GM19099 (cell line): ENCODE data around the gene G3BP2.

Experiments used
- POLR2A ChIP-seq: IDR thresholded peaks from 3 replicates; pipeline ENCODE4 v1.6.1; 2011; ENCODE audit warnings: low read depth; ENCODE audit not compliant: insufficient read length; ENCODE audit errors: extremely low read depth

Gene G3BP2

DNA sequence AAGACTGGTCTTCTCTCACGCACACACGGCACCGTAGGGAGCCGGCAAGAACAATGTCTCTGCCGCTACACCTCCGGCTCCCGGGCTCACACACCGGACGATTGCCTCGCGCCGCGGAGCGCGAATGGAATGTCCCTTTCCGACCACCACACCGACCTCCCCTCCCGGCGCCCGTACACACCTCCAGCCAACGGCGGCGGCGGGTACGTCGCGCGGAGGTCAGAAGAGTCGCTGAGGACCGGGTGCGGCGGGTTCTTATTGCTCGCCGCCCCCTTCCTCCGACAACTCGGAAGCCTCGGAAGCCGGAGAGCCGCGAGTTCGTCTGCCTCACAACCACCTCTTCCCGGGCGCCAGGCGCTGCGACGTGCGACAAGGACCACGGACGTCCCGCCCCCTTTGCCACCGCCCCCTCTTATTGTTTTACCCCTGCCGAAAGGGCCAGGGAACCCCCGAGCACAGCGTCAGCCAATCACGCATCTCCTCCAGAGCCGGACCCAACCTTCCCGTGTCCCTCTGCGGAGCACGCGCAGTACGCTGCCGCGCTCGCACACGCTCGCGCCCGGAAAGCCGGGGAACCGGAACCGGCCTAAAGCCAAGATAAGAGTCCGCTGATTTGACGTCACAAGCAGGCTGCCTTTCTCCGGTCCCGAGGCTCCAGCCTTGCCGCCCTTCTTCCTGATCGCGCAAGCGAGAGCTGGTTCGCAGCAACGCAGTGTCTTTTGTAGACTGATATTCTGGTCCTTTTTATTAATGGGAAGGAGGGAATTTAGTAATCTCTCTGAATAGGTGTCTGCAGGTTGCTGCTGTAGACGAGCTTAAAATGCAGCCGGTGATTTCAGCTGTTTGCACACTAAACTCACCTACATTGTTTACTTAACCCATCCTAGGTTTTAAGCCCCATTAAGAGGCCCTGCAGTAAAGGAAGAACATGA lies at the start of gene G3BP2:
Gene G3BP2 (minus strand): TSS at position 385 of the 932 bp plus-strand sequence. CDS start 11,386 bp downstream, outside the sequence.
- peak; percentile 91 for TF ChIP-seq POLR2A

DNA sequence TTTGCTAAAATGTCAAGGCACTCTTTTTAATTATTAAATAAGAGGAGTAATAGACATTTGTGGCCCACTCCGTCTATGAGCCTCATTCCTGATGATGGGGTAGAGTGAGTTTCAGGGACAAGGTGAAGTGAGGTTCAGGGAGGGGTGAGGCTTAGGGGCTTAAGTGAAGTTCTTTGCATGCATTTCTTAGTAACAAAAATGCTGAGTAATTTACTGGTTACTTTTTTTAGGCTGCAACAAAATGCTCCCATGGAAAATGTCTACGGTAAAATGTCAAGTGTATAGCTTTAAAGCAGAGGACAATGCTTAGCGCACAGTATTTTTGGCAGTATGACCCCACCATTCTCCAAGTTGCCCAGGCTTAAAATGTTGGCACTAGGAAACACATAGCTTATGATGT lies 49.2 kb upstream of the G3BP2 start:
- no peak for TF ChIP-seq POLR2A

DNA sequence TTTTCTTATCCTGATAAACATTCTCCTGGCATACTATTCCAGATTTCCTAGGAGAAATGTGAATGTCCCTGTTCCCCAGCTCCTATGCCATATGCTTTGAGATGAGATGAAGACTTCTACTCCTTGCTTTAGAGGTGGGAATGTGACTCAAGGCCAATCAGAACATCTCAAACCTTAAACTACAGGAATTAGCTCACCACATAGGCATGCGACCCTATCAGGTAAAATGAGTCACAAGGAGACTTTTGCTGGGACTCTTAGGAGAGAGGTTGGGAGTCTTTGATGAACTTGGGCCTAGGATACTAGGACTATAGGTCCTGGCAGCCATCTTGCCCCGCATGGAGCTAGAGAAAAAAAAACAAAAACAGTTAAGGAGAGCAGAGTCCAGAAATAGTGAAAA lies 45.3 kb upstream of the G3BP2 start:
- TF ChIP-seq POLR2A = no peak

DNA sequence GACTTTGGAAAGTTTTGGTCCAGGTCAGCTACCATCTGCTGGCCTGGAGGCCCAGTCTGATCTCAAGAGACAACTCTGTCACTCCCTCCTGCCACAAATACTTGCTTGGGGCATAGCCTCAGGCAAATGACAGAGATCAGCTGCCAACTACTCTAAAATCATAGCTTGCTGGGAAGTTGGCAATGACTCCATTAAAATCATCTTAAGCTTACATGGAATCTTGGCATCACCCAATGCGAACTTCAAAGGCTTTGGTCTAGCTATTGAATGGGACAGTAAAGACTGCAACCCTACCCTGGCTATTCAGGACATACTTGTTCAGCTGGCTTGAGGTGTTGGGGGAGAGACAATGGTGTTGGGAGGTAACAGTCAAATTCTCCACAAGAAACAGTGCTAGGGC lies 44.2 kb upstream of the G3BP2 start:
- TF ChIP-seq POLR2A = no peak

DNA sequence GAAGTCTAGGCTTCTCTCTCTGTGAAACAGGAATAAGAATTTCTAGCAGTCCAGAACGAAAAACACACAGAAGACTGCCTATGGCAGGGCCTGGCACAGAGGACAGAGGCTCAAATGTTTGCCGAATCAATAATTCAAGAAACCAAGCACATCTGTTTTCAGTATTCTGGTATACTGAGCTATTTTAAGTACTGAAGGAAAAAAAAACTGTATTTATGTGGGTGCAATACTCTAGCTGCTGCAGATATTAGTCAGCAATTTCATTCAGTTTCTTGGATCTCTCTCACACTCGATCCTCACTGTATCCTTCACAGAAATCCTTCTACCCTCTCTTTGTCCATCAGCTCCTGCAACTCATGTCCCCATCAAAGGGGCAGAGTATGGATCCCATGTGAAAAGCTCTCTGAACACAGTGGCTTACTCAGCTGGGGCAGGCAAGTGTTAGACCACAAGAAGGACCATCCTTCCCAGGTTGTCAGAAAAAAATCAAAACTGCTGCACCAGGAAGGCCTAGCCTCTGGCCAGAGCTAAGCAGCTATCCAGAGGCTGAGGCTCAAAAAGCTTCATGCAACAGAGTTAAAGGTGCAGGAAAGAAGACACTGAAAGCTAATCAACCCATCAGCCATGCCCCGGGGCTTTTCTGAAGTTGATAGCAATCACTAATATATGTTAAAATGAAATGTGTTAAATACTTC lies 42.0 kb upstream of the G3BP2 start:
- no peak for TF ChIP-seq POLR2A

DNA sequence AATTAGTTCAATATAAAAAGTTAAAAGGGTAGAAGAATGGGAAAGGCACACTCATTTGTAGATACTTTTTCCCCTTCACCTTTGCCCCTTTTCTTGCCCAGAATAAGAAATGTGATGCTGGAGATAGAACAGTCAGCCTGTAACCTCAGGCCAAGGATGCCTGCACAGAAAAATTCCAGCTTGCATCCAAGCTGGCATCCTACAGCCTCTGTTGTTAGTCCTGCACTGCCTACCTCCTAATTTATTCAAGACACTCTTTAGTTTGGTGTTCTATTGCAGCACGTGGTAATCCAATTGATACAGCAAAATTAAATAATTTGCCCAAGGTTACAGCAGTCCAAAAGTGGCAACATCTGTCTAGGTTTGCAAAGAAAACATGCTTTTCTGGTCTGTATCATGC lies 41.5 kb upstream of the G3BP2 start:
- TF ChIP-seq POLR2A = no peak

DNA sequence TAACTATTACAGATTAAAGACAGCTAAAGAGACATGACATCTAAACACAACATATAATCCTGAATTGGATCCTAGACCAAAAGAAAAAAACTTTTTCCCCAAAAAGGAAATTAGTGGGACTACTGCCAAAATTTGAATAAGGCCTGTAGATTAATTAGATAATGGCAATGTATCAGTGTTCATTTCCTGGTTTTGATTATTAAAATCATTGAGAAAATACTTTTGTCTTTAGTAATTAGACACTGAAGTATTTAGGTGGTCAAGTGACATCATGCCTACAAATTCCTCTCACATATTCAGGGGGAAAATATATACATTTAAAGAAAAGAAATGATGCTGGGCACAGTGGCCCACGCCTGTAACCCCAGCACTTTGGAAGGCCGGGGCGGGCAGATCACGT lies 40.8 kb upstream of the G3BP2 start:
- TF ChIP-seq POLR2A = no peak

DNA sequence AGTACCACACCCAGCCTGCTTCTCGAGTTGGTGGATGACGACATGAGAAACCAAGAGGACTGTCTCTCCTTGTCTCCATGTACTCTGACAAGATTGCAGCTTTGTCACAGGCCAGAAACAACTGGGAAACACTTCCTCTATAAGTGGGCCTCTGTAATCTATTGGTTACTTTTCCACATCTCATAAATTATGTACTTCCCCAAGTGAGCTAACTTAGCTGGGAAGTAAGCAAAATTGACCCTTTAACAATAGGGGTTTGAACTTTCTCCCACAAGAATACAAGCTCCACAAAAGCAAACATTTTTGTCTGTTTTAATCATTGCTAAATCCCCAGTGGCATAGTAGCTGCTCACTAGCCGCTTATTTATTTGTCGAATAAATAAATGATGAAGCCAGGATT lies 37.0 kb upstream of the G3BP2 start:
- TF ChIP-seq POLR2A = no peak

DNA sequence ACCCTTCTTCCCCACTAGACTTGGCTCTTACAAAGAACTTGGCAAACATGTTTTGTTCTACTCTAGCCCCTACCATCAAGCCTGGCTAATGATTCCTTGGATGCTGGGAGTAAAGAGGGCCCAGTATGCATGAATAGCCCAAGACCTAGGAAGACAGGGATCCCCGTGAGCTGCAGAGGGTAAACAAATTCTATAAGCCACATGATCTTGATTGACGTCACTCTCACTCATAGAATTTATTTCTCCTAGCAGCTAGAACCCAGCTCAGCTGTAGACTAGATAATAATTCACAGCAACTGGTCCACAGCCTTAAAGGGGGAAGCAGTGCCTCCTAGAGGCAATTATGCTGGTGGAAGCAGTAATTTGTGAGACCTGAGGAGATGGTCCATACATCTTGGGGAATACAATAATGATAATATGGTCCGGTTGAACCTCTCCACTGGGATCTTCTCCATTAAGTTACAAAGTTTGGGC lies 35.0 kb upstream of the G3BP2 start:
- no peak for TF ChIP-seq POLR2A

DNA sequence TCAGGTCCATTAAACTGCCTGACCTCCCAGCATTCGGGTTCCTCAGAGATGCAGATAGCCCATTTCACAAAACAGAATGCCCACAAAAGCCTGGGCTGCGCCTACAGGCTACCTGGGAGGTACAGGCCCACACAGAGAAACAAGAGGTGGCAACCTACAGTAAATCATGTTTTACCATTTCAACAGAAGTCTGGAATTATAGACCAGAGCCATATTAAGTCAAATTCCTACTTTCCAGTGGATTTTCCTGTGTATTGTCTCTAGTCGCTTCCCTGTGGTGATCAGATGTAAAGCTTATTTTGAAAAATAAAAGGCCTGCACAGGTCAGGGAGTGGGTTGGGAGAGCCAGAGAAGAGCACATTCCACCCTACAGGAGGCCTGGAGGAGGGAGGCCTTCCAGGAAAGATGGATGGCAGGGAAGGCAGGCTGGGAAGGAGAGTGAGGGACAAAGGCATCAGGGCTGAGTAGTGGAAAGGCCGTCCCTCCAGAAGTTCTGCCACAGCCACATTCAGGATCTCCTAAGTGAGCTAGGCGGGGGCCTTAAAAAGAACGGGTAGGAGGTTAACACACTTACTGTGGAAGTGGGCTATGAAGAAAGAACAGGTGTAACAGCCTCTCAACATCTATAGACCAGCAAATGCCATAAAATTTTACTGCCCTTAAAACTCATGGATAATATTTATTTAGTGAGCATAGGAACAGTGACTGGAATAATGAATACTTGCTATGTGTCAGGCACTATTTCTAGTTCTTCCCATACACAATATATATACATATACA lies 32.2 kb upstream of the G3BP2 start:
- no peak for TF ChIP-seq POLR2A

DNA sequence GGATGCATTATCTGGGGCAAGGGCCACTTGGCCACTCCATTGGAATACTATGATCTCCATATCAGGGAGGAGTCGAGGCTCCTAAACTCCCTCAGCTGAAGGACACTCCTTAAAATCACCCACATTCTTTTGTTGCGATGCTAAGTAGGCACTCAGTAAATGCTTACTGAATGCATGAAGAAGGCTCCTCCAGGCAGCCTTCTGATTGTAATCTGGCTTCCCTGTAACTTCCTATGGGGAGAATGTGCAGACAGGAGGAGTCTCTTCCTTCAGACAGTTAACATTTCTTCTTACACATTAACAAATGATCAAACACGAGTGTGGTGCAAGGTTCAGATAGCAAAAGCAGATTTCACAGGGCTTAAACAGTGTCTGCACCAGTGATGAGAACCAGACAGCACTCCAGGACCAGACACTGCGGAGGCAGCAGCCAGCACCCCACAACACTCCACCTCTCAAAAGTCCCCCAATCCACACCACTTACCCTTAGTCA lies 29.8 kb upstream of the G3BP2 start:
- TF ChIP-seq POLR2A = no peak

DNA sequence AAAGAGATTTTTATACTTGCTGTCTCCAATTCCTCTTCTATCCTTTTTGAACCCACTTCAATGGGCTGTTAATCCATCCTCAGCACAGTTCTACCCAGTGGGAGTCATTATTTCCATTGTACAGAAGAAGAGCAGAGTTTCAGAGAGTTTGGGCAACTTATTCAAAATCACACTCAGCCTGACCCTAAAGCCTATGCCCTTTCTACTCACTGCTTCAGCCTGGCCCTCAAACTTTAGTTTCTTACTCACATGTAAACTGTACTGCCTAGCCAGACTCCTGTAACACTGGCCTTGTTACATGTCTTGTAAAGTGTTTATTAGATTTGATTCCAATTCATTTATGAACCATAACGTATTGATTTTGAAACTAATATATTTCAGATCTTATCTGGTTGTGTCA lies 26.1 kb upstream of the G3BP2 start:
- TF ChIP-seq POLR2A = no peak

DNA sequence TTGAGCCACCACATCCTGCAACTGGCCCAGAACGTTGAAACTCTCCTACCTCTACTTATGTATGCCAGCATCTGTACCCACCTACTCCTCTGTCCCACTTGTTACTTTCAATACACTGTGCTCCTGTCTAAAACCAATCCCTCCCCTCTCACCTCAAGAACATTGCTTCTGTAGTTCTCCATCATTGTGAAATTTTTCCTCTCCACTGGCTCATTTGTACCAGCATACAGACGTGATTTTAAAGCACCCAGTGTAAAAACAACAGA lies 25.7 kb upstream of the G3BP2 start:
- no peak for TF ChIP-seq POLR2A

DNA sequence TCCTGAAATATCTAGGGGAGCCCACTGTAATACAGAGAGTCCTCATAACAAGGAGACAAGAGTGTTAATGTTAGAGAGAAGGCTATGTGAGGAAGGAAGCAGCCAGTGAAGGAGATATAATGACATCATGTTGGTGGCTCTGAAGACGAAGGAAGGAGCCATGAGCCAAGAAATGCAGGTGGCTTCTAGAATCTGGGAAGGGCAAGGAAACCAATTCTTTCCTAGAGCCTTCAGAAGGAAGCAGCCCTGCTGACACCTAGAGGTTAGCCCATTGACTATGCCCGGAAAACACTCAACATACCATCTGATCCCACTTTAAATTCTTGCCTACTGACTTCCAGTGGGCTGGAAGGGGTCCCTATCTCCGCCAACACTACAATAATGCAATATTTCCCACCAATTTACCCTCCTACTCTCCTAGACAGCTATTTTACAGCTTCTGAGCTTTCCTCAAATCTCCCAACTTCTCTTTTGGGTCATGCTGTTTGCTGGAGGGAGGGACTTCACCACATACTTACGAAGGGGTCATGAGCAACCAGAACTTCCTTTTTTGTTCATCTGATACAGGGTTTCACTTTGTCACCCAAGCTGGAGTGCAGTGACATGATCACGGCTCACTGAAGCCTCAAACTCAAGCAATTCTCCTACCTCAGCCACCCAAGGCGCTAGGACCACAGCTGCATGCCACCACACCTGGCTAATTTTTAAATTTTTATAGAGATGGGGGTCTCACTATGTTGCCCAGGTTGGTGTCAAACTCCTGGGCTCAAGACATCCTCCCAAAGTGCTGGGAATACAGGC lies 25.2 kb upstream of the G3BP2 start:
- no peak for TF ChIP-seq POLR2A
